DMS79 (cell line): ENCODE data around the gene TOR2A.
"Not testable (repeated sequence)": the region's sequence is repeated elsewhere in the genome, so short reads cannot be mapped to it uniquely, and the experiment has no call there.

Source experiments
- DNase-seq: peaks from one replicate; lab custom pipeline; 2025; lab: John Stamatoyannopoulos, UW

The TOR2A gene

DNA sequence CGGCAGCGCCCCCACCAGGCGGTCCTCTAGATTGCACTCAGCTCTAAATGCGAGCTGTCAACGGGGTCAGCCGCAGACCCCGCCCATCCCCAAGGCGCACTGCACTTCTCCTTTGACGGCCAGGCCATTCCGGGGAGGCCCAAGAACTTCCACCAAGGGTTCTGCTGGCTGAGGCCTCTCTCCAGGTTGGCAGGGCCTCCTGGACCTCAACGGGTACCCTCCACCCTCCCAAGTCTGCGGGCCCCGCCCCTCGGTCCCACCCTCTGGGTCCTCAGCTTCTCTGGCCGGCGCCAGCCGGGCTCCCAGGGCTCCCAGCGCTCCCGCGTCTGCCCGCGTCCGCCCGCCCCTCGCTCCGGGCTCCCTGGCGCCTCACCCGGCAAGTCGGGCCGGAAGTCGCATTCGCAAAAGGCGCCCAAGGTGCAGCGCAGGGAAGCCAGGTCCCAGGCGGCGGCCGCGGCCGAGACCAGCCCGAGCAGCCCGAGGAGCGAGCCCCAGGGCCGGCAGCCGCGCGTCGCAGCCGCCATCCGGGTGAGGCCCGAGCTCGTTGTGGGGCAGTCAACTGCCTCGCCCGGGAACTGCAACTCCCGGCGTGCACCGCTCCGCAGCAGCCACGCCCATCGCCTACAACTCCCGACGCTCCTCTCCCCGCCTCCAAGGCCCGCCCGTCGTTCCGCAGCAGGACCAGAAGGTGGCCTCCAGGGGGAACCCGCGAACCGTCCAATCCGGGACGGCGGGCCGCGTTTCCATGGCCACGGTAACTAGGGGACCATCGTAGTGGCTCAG lies at the start of gene TOR2A:
Gene TOR2A, minus strand, starts transcription at position 548 of the 783 bp plus-strand sequence. Its CDS starts 24 bp downstream, at position 524.
- DNase-seq = peak; percentile 96

DNA sequence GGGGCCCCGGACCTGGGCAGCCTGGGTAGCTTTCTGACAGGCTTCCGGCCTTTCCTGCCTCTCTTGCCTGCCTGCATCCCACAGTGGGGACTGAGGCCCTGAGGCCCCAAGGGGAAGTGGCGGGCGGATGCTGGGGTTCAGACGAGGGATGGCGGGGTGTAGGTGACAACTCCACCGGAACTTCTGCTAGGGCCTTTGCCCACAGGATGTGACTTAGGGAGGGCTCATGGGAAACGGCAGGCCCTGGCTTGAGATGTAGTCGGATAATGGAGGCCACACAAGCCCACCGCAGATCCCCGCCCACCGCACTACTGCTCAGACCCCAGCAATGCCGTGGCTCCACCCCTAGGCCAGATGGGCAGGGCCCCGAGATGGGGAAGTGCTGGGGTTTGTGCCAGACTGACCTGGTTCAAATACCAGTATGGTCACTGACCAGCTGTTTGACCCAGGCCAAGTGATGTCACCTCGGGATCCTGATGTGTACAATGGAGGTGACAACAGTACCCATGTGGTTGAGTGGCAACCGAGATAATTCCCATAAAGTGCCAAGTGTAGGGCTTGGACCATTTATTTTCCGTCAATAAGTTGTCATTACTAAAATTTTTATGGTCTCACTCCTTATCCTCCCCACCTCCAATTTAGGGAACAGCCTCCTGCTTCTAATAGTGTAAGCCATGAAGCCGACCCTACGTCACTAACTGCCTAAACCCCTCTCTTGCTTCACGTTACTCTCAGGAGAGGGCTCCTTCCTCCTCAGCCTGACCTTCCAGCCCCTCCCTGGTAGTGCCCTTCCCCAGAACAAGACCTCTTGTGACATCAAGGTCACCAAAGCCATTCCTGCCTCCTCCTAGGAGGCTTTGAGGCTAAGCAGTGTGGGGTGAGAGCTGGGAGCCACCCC lies 48.3 kb upstream of the TOR2A start:
- no peak for DNase-seq

DNA sequence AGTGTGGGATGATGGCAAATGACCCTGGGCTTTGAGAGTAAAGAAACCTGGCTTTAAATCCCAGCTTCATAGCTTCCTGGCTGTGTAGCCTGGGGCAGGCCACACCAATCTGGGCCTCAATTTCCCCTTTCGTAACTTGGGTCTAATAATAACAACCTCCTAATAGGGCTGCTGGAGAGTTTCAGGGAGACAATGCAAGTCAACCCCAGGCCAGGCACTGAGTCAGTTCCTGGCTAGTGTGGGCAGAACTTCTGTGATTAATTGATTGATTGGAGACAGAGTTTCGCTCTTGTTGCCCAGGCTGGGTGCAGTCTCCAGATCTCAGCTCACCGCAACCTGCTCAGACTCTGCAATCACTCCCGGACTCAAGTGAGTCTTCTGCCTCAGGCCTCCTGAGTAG lies 46.7 kb upstream of the TOR2A start:
- DNase-seq = no peak

DNA sequence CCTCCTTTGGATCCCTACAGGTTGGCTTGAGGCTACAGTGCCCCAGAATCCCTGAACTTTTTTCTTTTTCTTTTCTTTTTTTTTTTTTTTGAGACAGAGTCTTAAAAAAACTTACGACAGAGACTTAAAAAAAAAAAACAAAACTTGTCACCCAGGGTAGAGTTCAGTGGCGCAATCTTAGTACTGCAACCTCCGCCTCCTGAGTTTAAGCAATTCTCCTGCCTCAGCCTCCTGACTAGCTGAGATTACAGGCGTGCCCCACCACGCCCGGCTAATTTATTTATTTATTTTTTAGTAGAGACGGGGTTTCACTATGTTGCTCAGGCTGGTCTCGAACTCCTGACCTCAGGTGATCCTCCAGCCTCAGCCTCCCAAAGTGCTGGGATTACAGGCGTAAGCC lies 45.8 kb upstream of the TOR2A start:
- DNase-seq = not testable (repeated sequence)

DNA sequence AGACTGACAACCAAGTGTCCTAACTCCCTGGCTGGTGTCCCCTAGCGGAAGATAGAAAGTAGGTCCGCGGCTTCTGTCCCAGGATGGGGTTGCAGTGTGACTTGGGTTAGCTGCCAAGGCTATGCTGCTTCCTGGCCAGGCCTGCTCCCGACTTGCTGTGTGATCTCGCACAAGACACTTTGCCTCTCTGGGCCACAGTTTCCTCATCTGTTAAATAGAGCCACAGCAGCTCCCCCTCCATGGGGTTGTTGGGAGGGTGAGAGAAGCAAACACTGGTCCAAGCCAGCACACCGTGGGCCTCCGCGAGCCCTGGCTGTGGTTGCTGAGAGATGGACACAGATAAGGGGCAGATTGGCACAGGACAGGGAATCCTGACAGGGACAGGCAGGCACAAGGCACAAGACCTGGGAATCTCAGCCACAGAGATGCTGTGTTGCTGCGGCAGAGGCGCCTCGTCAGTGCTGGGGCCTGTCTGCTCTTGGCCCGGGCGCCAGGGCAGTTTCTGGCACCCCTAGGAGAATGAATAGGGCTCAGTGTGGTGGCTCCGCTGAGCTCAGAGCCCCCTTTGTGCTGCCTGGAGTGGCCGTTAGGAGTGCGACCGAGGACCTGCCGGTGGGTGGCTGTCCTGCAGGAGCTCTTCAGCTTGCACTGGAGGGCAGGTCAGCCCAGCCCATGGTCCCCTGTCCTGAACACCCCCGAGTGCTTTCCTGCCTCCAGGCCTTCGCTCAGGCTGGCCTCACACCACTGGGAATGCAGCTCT lies 45.2 kb upstream of the TOR2A start:
- no peak for DNase-seq

DNA sequence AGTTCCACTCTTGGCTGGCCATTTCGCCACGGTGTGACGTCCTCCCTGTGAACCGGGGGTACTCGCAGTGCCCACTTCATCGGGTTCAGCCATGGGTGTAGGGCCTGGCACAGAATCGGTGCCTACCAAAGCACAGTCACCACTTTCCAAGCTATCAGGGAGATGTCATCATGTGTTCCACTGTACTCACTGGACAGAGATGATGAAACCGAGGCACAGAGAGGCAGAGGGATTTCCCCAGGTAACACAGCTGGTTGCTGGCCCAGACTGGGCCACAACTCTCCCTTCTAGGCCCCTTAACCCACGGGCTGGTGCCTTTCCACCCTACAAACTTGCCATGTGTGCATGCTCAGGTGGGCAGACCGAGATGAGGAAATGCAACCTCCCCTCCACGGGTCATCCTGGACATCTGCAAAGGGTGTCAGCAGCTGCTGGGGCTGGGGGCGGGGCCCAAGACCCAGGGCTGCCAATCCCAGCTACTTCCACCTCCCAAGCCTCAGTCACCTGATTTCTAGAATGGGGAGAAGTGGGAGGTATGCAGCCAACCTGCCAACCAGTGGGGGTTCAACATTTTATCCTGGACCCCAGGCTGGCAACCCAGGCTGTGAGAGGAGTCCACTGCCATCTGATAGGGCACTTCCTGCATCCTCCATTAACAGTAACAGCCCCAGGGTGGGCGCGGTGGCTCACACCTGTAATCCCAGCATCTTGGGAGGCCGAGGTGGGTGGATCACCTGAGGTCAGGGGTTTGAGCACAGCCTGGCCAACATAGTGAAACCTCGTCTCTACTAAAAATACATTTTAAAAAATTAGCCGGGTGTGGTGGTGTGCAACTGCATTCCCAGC lies 44.3 kb upstream of the TOR2A start:
- no peak for DNase-seq

DNA sequence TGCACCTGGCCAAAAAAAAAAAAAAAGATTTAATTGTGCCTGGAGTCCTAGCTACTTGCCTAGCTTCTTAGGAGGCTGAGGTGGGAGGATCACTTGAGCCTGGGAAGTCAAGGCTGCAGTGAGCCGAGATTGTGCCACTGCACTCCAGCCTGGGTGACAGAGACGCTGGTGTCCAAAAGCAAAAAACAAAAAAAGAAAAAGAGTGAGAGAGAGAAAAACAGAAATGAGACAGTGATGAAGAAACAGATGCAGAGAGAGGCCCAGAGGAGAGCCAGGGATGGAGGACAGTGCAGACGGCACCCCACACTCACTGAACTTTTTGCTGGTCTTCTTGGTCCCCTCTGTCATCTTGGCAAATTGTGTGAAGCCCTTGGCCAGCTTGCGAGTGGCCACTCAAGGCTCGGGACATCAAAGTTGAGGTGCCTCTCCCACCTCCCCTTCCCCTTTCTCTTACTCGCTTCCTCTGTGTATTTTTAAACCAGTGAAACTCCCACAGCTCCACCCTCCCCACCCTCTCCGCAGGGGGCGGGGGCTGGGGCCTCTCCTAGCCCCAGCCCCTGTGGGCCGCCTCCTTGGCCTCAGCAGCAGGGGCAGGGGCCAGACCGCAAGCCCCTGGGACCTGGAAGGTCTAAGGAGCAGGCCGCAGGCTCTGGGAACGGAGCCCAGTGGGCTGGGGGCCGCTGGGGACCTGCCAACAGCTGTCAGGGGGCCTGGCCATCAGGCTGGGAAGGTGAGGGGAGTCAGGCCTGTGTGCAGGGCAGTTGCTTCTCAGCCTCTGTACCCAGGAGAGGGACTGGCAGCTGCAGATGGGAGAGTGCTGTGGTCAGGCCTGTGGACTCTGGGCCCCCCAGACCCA lies 43.4 kb upstream of the TOR2A start, which contains the start of gene SH2D3C:
Gene SH2D3C, minus strand, starts transcription at position 387 of the 856 bp plus-strand sequence. Its CDS starts 39 bp downstream, at position 348.
- no peak for DNase-seq

DNA sequence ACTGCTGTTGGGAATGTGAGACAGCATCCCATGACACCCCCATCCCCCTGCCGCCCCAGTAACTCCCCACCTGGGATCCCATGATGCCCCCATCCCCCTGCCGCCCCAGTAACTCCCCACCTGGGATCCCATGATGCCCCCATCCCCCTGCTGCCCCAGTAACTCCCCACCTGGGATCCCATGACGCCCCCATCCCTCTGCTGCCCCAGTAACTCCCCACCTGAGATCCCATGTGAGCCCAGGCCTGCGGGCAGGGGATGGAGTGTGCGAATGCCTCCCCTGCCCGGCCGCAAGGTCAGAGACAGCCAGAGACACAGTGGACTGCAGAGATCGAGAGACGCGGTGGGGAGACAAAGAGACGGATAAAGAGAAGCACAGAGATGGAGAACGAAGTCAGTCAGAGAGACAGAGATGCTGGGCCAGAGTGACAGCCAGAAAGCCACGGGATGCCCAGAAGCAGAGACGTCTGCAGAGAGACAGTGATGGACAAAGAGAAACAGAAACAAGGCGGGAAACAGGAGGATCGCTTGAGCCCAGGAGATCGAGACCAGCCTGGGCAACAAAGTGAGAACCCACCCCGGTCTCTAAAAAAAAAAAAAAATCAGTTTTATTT lies 42.4 kb upstream of the TOR2A start:
- DNase-seq = no peak

DNA sequence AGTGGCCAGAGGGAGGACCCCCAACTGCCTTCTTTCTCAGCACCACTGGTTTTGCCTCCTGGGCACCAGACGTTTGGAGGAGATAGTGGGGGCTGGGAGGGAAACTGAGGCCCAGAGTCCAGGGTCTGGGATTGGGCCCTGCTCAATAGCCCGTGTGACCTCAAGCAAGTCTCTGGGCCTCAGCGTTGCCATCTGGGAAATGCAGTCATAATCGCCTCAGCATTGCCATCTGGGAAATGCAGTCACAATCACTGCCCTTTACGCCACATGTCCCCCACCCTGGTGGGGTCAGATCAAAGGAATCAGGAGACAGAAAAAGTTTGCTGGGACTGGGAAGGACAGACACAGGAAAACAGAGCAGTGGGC lies 41.8 kb upstream of the TOR2A start:
- no peak for DNase-seq

DNA sequence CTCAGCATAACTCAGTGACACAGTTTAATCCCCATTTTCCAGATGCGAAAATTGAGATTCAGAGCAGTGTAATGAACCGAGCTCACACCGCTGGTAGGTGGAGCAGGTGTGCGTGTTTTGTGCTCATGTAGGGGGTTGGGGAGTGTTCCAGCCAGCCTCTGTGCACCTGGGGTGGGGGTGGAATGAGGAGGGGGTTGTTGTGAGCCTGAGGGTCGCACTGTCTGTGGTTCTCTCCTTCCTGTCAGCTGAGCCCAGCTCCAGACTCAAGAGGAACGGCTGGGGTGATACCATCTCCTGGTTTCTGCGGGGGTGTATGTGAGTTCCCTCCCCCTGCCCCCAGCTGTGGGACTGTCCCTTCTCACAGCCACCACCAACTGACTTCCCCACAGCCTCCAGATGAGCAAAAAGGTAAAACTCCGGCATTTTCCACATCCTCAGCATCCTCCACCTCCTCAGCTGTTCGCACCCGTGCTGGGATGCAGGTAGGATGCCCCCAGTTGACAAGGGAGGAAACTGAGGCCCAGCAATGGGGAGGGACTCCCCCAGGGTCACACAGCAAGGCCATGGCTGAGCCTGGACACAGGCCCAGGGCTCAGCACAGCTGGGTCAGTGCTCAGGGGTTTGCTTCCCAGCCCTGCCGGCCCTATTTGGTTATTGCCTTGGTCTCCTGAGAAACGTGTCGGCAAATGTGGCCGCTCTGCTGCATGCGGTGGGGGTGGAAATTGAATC lies 41.3 kb upstream of the TOR2A start:
- no peak for DNase-seq

DNA sequence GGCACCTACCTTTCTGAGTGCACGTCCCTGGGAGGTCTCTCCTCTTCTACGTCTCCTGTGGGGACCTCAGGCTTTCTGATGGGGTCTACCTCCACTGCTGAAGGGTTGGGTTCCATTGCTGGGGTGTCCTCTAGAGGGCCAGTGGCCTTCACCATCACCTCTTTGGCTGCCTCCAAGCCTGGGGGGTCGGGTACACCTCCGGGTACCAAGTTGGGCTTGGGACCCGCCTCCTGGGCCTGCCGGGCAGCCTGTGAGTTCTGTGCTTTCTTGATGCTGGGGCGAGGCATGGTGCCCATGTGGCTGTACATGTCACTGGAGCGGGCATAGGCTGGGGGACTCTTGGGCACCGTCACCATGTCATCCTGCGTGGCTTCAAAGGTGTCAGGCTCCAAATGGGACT lies 38.9 kb upstream of the TOR2A start:
- no peak for DNase-seq

DNA sequence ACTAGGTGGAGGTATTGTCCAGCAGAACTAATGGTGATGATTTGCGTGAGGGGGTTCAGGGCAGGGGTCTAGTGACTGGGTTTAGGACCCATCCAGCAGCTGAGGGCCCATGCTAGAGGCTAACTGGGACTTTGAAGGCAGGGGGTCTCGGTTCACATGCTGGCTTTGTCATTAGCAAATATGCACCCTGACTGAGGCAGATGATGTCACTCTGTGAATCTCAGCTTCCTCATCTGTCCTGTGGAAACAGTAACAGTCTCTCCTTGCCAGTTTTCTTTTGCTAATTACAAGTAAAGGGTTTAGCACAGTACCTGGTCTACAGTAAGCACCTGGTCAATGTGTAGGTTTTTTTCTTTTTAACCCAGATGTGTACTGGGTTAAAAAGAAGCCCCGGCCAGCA lies 38.2 kb upstream of the TOR2A start:
- DNase-seq = no peak

DNA sequence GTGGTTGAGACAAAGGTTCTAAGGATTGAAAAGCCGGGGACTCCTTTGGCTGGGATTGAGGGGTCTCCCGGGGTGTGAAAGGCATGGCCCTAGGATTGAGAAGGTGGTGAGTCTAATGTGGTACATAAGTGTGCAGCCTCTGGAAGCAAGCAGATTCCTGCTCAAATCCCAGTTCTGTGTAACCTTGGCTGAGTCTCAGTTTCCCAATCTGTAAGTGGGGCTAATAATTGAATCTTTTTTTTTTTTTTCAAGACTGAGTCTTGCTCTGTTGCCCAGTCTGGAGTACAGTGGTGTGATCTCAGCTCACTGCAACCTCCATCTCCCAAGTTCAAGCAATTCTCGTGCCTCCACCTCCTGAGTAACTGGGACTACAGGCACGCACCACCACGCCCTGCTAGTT lies 37.5 kb upstream of the TOR2A start:
- no peak for DNase-seq

DNA sequence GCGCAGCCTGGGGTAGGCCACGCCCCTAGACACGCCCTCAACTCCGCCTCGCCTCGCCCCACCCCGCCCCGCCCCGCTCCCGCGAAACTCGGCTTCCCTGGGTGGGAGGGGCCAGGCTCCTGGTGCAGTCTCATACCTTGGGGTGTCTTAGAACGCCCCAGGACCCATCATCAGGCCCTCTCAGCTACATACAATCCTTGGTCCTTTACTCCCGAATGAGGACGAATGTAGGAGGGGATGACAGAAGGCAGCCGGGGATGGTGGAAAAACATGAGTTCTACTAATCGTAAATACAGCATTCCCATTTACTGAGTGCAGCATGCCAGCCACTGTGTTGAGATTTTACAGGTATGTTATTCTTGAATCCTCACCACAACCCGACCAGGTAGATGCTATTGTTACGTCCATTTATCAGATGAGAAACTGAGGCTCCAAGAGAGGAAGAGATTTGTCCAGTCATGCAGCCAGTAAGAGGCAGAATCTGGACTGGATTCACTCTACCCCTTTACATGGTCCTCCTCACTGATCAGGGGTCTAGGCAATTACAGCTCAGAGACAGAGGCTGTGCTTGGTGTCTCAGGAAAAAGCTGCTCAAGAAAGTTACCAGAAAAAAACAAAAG lies 36.6 kb upstream of the TOR2A start:
- no peak for DNase-seq

DNA sequence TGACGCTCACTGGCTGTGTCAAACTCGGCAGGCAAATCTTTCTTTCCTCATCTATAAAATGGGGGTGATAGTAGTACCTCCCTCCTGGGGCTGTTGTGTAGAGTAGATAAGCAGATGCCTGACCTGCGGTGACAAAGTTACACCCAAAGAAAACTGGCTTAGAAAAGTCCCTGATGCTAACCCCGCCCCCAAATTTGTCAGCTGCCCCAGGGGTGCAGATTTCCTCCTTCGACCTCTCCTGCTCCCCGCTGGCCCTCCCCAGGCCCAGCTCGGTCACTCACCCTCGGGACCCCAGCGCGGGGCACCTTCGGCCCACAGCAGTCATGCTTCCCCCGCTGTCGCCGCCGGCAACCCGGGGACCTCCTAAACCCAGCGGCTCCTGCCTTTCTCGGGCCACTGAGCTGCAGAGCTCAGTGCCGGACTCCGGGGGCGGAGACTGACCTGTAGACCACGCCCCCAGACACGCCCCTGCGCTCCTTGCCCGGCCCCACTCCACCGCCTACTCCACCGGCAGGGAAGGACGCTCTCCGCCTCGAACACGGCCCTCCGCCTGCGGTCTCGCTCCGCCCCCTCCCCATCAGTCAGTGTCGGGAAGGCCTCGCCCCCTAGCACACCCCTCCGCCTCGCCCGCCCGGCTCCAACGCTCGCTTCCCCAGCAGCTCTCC lies 35.9 kb upstream of the TOR2A start:
- peak; percentile 88 for DNase-seq

DNA sequence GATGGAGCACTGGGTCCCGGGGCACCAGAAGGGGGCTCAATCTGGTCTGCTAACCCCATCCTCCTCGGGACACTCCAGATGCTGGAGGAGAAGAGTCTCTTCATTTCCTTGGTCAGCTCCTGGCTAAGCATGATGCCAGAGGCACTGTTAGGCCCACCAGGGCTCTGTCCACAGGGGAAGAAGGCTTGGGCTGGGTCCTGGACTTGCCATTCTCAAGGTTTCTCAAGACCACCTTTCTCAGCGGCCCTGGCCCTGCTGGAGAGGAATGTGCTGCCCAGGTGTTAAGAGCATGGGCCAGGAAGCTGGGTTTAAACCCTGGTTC lies 35.5 kb upstream of the TOR2A start:
- DNase-seq = no peak

DNA sequence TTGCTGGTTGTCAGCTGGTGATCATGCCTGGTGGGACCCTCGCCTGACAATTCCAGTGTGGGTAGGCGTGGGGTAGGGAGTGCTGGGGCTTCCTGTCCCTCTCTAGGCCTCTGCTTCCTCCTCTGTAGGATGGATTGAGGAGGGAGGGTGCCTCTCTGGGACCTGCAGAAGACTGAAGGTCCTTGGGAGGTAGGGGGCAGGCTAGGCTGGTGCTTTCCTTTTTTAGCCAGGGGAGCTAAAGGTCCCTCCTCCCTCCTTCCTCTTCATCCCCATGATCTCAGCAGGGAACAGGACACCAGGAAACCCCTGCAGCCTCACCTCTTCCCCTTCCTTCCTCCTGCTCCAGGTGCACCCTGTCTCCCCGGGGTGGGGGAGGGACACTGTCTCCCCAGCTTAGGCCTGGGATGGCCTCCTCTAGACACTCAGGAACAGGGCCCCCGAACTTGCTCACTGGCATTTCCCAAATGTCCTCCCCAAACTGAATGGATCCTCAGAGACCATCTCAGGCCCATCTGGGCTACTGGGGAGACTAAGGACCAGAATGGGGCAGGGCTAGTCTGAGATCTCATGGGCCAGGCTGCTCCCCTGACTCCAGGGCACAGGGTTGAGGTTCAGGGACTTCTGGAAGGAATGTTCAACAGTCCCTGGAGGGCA lies 35.0 kb upstream of the TOR2A start:
- DNase-seq = no peak

DNA sequence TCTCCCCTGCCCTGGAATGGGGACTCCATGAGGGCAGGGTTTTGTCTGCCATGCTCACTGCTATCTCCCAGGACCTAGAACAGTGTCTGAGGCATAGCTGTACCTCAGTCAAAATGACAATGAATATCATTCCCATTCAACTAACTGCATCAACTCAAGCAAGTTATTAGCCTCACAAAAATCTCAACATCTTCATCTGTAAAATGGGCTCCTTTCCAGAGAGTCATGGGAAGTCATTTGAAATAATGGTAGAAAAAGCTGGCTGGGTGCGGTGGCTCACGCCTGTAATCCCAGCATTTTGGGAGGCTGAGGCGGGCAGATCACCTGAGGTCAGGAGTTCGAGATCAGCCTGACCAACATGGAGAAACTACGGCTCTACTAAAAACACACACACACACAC lies 34.0 kb upstream of the TOR2A start:
- no peak for DNase-seq
